HG02870 (cell line): ENCODE results near the gene UBE2Q2.

ENCODE experiments used
- ATAC-seq: cut with Tn5 transposase; IDR thresholded peaks from one replicate; pipeline ENCODE4 v1.9.1; 2021; ENCODE audit warnings: mild to moderate bottlenecking, moderate library complexity; ENCODE audit not compliant: unreplicated experiment

Gene UBE2Q2

DNA sequence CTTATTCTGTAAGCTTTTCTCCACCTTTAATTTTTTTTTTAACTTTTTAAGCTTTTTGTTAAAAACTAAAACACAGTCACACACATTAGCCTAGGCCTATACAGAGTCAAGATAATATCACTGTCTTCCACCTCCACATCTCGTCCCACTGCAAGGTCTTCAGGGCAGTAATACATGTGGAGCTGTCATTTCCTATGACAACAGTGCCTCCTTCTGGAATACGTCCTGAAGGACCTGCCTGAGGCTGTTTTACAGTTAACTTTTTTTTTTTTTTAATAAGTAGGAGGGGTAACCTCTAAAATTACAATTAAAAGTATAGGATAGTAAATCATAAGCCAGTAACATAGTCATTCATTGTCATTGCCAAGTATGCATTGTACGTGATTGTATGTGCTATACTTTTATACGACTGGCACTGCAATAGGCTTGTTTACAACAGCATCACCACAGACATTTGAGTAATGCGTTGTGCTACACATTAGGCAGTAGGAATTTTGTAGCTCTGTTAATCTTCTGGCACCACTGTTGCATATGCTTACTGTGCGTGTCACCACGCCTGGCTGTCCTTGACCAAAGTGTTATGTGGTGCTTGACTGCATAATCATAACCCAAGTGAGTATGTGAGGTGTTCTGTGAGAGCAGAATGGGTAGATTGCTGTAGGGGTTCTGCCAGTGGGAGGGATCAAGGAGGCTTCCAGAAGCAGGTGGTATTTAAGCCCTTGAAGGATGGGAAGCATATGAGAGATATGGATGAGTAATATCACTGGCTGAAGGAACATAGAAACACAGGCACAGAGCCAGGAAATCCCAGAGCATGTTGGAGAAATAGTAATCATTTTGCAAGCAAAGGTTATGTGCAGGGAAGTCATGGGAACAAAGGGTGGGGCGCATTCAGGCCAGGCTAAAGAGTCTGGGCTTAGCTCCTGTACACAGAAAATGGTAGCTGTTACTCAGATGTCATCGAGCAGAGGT lies 78.8 kb downstream of the UBE2Q2 start:
- ATAC-seq = no peak

DNA sequence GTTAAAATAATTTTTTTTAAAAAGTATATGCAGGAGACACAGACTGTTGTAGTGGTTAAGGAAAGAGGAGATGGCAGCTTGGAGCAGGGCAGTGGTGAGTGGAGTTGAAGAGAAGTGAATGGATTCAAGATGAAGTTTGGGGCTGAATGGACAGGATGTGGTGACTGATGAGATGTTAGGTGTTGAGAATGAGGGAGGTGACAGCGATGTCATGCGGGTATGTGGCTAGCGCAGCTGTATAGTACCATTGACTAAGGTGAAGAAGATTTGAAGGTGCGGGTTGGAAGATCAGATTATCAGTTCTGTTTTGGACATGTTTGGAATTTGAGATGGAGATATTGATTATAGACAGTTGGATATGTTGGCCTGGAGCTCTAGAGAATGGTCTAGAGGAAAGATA lies 80.5 kb downstream of the UBE2Q2 start:
- no peak for ATAC-seq

DNA sequence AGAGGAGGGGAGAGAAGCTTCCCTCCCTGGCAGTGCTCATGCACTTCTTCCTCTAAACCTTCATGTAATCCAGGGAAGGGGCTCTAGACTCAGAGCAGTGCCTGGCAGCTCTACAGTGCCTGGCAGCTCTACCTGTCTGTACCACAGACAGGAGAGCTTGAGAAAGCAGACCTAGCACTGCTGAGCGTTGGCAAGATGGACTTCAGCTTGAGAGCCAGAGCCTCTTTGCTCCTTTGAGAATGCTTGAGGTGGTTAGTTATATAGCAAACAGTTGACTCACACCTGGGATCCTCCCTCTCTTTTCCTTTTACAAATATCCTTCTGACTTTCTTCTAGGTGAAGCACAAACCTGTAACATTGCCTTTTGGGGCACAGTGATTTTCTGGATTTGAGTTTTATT lies 81.3 kb downstream of the UBE2Q2 start:
- ATAC-seq = no peak

- ATAC-seq = no peak
Measured at GRCh38 chr15:75925440-75925839, 82.2 kb downstream of the UBE2Q2 start.

- ATAC-seq = no peak
Measured at GRCh38 chr15:75926931-75927330, 83.7 kb downstream of the UBE2Q2 start.

- ATAC-seq = no peak
Measured at GRCh38 chr15:75927601-75928000, 84.4 kb downstream of the UBE2Q2 start.

DNA sequence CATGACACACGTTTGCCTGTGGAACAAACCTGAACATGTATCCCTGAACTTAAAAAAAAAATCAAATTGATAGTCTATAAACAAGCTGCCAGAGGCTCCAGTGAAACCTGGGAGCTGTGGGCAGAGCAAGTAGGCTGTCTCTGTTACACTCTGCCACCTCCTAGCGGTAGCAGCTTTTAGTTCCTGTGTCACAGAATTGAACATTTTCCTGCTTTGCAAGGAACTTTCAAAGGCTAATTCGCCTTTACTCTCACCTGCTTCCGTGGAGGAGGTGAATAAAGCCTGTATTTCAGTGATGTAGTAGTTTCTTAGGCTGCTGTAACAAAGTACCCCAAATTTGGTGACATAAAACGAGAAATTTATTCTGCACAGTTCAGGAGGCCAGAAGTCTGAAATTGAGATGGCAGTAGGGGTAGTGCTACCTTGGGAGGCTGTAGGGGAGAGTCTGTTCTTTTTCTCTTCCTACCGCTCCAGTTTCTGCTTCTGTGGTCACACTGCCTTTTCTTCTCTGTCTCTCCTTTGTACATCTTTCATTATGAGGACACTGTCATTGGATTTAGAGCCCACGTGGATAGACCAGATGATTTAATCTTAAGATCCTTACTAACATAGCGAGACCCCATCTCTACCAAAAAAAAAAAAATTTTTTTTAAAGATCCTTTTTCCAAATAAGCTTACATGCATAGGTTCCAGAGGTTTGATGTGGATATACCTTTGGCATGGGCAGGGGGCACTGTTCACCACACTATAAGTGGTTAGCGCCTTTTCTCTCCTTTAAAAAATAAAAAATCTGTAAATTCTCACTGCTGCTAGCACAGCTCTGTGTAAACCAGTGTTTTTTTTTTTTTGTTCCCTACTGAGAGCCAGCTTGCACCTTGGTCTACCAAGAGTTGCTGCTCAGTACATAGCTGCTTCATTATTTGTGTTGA lies 85.7 kb downstream of the UBE2Q2 start:
- ATAC-seq = no peak

DNA sequence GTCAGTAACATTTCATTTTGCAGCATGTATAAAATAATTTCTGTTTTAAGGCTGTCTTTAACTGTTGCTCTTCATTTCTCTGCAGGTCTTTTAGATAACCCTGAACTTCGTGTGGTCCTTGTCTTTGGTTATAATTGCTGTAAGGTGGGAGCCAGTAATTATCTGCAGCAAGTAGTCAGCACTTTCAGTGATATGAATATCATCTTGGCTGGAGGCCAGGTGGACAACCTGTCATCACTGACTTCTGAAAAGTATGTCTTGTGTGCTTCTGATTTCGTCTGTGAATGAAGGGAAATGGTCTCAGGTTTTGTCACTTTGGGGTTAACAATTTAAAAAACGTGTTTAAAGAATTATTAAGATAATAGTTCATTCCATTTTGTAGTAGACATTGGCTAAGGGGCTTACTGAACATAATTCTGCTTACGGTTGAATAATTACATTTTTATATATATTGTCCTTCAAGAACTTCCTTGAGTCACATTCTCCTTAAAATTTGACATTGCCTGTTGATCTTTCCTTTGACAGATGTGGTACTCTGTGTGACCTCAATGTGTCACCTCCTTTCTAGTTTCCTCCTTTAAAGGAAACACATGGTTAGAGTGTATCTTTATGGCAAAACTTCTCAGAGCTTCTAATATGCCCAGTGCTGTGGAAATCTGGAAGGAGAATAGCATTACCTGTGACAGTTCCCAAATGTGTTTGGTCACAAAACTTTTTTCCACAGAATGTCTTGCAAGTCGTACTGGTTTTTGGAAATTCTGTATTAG lies 86.7 kb downstream of the UBE2Q2 start:
- no peak for ATAC-seq

DNA sequence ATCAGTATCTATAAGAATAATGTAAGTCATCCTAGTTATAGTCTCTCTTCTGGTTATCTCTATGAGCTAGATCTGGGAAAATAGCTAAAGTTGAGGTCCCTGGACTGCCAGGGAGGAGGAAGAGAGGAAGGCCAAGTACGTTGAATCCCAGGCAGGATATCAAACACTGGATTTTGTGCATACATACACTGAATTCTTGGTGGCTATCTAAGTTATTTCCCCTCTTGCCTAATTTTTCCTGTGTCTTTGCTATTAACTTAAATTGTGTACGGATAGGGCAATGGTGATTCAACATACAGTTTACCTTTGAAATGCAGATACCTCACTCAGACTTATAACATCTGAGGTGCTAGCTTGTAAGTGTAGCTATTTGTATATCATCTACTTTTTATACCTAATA lies 87.6 kb downstream of the UBE2Q2 start:
- ATAC-seq = no peak

GRCh38 chr15:75942464-75942863 lies 99.2 kb downstream of the UBE2Q2 start:
- no peak for ATAC-seq

GRCh38 chr15:75943246-75943645 lies 100.0 kb downstream of the UBE2Q2 start:
- no peak for ATAC-seq

- ATAC-seq = no peak
Measured at GRCh38 chr15:75943713-75944215, 100.5 kb downstream of the UBE2Q2 start.

DNA sequence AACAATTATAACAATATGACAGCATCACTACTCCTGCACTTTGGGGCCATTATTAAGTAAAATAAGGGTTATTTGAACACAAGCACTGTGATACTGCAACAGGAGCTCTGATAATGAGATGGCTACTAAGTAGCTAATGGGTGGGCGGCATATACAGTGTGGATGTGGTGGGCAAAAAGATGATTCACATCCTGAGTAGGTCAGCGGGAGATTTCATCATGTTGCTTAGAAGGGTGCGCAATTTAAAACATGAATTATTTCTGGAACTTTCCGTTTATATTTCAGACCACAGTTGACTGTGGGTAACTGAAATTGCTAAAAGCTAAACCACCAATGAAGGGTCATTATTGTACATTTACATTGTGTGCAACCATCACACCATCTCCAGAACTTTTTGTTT lies 102.7 kb downstream of the UBE2Q2 start:
- no peak for ATAC-seq

DNA sequence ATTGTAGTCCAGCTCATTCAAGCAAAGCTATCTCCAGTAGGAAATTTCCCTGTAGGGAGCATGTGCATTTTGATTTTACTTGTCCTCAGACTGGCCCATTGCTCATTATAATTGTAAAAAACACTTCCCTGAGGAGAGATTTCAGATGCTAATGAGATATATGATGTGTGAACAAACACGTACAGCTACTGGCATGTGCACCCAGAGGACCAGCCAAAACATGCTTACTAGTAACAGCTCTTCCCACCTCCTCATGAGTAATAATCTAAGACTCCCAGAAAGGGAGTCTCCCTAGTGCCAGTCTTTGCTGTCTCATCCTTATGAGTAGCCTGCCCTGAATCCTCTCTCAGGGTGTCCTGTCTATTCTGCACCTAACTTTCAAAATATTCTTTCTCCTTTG lies 103.8 kb downstream of the UBE2Q2 start:
- no peak for ATAC-seq

GRCh38 chr15:75948761-75949296 lies 105.6 kb downstream of the UBE2Q2 start:
- no peak for ATAC-seq
